Mammary epithelial cell (primary cell): Measurements from ENCODE around the gene CDSN.

Source experiments
- CTCF ChIP-seq, 2 donors: IDR thresholded peaks in 1 of 2; conservative IDR thresholded peaks in 1 of 2; 2 replicates each; pipeline ENCODE4 v1.5.1; 2011 to 2012; ENCODE audit warnings: inconsistent platforms in 2 of 2, low read length in 2 of 2, mild to moderate bottlenecking in 2 of 2, control low read depth in 1 of 2, low read depth in 1 of 2; ENCODE audit not compliant: insufficient read depth in 1 of 2; ENCODE audit errors: extremely low read depth in 1 of 2
- EZH2 ChIP-seq: IDR thresholded peaks from 2 replicates; pipeline ENCODE4 v1.6.1; 2012; ENCODE audit warnings: low read length, inconsistent platforms, borderline replicate concordance

- TF ChIP-seq CTCF (conservative IDR thresholded peaks at IDR 0.05 in 1 of 2, IDR thresholded peaks at IDR 0.05 in 1 of 2; ENCODE audit: extremely low read depth in 1 of 2, insufficient read depth in 1 of 2, low read depth in 1 of 2, low read length in 2 of 2) (no peak), EZH2 (no peak)
Observed at GRCh38 chr6:31125586-31126363, 5.5 kb upstream of the CDSN start.
